ENCODE measurements around the gene ARL6IP1. TPM values are rescaled to one million over a fixed set of nuclear protein-coding genes. Genes with fewer than 3 reads are reported as not detected.

ARL6IP1 gene
- total RNA-seq, 4 donors from 2014 or later = 68.7 to 337 (median 107) TPM

GRCh38 chr16:18839555-18839954 is 38.2 kb upstream of the ARL6IP1 start:
- H3K27ac ChIP-seq = no peak overlapping the region
- DNase-seq = no peak
- H3K36me3 ChIP-seq = no peaks in the 10 kb centered on the region
- H3K4me1 ChIP-seq = no peaks in the 10 kb centered on the region
- TF ChIP-seq, protein P1, sequence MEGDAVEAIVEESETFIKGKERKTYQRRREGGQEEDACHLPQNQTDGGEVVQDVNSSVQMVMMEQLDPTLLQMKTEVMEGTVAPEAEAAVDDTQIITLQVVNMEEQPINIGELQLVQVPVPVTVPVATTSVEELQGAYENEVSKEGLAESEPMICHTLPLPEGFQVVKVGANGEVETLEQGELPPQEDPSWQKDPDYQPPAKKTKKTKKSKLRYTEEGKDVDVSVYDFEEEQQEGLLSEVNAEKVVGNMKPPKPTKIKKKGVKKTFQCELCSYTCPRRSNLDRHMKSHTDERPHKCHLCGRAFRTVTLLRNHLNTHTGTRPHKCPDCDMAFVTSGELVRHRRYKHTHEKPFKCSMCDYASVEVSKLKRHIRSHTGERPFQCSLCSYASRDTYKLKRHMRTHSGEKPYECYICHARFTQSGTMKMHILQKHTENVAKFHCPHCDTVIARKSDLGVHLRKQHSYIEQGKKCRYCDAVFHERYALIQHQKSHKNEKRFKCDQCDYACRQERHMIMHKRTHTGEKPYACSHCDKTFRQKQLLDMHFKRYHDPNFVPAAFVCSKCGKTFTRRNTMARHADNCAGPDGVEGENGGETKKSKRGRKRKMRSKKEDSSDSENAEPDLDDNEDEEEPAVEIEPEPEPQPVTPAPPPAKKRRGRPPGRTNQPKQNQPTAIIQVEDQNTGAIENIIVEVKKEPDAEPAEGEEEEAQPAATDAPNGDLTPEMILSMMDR (IDR thresholded peaks at IDR 0.05) = no peak
- no peak for TF ChIP-seq POLR2A (IDR thresholded peaks at IDR 0.05)
- intact Hi-C loops (cut with DNase I; ENCODE audit: low total_unique reads) = no loop called here
- H3K4me3 ChIP-seq = no peak overlapping the region
- H3K27me3 ChIP-seq = no peaks in the 10 kb centered on the region
- no peaks in the 10 kb centered on the region for H3K9me3 ChIP-seq

DNA sequence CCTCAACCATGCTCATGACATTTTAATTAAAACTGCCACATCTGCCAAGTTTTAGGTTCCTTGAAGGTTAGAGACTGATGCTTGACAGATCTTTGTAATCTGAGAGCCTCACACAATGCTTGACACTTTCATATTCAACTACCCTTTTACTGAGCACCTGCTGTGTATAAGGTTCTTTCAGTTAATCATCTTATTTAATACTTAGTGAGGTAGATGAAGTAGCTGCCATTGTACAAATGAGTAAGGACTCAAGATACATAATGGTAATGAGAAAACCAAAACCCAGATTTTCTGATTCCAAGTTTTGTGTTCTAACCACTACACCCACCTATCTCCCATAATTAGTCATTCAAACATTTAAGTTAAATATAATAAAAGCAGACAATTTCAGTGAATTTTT is 35.4 kb upstream of the ARL6IP1 start:
- no peak overlapping the region for H3K27ac ChIP-seq
- no peaks in the 10 kb centered on the region for H3K4me1 ChIP-seq
- no peaks in the 10 kb centered on the region for H3K27me3 ChIP-seq
- no peaks in the 10 kb centered on the region for H3K36me3 ChIP-seq
- DNase-seq = no peak
- TF ChIP-seq POLR2A (IDR thresholded peaks at IDR 0.05) = no peak
- TF ChIP-seq, protein P1 (IDR thresholded peaks at IDR 0.05) = no peak
- intact Hi-C loops (cut with DNase I; ENCODE audit: low total_unique reads) = no loop called here
- H3K9me3 ChIP-seq = no peaks in the 10 kb centered on the region
- no peak overlapping the region for H3K4me3 ChIP-seq

DNA sequence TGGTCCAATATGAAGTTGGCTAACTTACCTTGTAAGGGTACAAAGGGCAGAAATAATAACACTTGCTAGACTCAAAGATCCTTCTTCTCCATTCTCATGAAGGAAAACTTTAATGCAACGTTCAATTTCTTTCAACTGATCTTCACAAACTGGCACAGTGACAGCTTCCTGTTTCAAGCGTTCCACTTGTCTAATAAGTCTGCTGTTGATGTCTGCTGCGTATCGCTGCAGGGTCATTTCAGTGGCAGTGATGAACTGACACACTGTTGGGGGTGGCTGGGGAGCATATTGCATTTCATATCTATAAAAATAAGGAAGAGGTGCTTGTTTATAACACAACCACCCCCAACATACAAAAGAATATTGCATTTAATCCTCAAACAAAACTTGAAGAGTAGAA is 33.5 kb upstream of the ARL6IP1 start:
- Histone ChIP-seq H3K27me3 (no peaks in the 10 kb centered on the region), H3K27ac (no peak overlapping the region), H3K4me1 (no peaks in the 10 kb centered on the region), H3K9me3 (no peaks in the 10 kb centered on the region), H3K4me3 (no peak overlapping the region), H3K36me3 (no peaks in the 10 kb centered on the region)
- intact Hi-C loops (cut with DNase I; ENCODE audit: low total_unique reads) = no loop called here
- TF ChIP-seq, protein P1 (IDR thresholded peaks at IDR 0.05) = no peak
- no peak for DNase-seq

DNA sequence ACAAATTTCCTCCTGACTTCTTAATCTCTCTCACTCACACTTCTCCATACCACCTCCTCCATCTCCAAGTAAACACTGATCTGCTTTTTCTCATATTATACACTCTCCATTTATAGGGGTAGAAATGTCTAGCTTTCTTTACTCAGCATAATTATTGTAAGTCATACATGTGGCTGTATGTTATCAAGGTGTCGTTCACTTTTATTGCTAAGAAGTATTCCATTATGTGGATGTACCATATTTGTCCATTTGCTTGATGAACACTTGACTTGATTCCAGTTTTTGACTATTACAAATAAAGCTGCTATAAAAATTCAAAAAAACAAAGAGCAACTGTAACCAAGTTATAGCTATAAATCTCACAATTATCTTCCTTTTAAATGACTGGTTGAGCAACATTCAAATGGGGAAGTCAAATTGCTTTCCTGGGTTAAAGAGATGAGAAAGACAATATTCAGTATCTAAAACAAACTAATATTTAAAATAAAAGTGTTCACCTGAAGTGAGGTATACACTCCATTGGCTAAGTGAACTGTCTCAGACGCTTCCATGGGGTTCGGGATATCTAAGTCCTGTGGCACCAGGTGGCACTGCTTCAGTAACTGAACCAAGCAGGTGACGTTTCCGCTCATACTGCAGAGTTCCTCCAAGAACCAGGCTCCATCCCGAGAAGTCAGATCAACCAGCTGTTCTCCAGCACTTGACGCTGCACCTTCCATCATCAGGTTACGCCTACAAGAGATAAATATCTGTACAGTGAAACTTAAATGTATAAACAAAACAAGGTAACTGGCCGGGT is 32.6 kb upstream of the ARL6IP1 start:
- no peaks in the 10 kb centered on the region for H3K27me3 ChIP-seq
- H3K4me3 ChIP-seq = no peak overlapping the region
- intact Hi-C loops (cut with DNase I; ENCODE audit: low total_unique reads) = no loop called here
- no peaks in the 10 kb centered on the region for H3K4me1 ChIP-seq
- no peak for DNase-seq
- H3K9me3 ChIP-seq = no peaks in the 10 kb centered on the region
- TF ChIP-seq POLR2A (IDR thresholded peaks at IDR 0.05) = no peak
- H3K27ac ChIP-seq = no peak overlapping the region
- no peaks in the 10 kb centered on the region for H3K36me3 ChIP-seq

DNA sequence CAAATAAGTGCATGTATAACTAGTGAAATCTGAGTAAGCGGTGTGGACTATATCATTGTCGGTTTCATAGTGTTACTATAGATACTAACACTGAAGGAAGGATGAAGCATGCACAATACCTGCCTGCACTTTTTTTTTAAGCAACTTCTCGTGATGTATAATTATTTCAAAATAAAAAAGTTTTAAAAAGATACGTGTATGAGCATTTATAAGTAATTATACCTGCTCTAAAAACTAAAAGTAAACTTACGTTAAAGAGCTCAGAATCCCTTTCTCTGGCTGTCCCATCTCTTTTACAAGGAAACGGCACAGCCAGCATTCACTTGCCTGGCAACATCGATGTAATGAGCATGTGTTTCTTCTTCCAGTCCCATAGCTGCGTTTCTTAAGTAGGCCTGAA is 31.3 kb upstream of the ARL6IP1 start:
- no peak for TF ChIP-seq POLR2A (IDR thresholded peaks at IDR 0.05)
- TF ChIP-seq, protein P1 (IDR thresholded peaks at IDR 0.05) = no peak
- Histone ChIP-seq H3K4me3 (no peak overlapping the region), H3K27me3 (no peaks in the 10 kb centered on the region), H3K4me1 (no peaks in the 10 kb centered on the region), H3K27ac (no peak overlapping the region), H3K36me3 (no peaks in the 10 kb centered on the region), H3K9me3 (no peaks in the 10 kb centered on the region)
- no peak for DNase-seq
- intact Hi-C loops (cut with DNase I; ENCODE audit: low total_unique reads) = no loop called here

All from uterus (tissue), 4 donors.